Smooth muscle cell (in vitro differentiated cells): ENCODE results near the gene ZNF423. TPM values are rescaled to one million over a fixed set of nuclear protein-coding genes. Genes with fewer than 3 reads are reported as not detected.

ENCODE experiments used
- DNase-seq: peaks from one replicate; lab custom pipeline; 2025; ENCODE audit not compliant: unreplicated experiment; lab: John Stamatoyannopoulos, UW
- H2AFZ ChIP-seq: fragments of 200-600 bp; sonication (generic); 2 replicates; pipeline ENCODE4 v1.6.0; 2016; ENCODE audit warnings: antibody characterized with exemption, low read depth, mild to moderate bottlenecking
- H3F3A ChIP-seq: fragments of 200-600 bp; sonication (generic); 2 replicates; pipeline ENCODE4 v1.6.0; 2017; ENCODE audit warnings: antibody characterized with exemption, low read depth
- H3K27ac ChIP-seq: fragments of 200-600 bp; sonication (generic); 2 replicates; pipeline ENCODE4 v1.5.1; 2016; ENCODE audit warnings: low read depth, mild to moderate bottlenecking
- H3K27me3 ChIP-seq: fragments of 200-600 bp; sonication (generic); 2 replicates; pipeline ENCODE4 v1.6.1; 2016; ENCODE audit warnings: low read depth, mild to moderate bottlenecking
- H3K36me3 ChIP-seq: fragments of 200-600 bp; sonication (generic); 2 replicates; pipeline ENCODE4 v1.5.1; 2016; ENCODE audit warnings: low read depth
- H3K4me1 ChIP-seq: fragments of 200-600 bp; sonication (generic); 2 replicates; pipeline ENCODE4 v1.5.1; 2016; ENCODE audit warnings: low read depth
- H3K4me2 ChIP-seq: fragments of 200-600 bp; sonication (generic); 2 replicates; pipeline ENCODE4 v1.6.0; 2016; ENCODE audit warnings: mild to moderate bottlenecking
- H3K4me3 ChIP-seq: fragments of 200-600 bp; sonication (generic); 2 replicates; pipeline ENCODE4 v1.5.1; 2016; ENCODE audit warnings: mild to moderate bottlenecking
- H3K79me2 ChIP-seq: fragments of 200-600 bp; sonication (generic); 2 replicates; pipeline ENCODE4 v1.6.0; 2016; ENCODE audit warnings: low read depth, mild to moderate bottlenecking
- H3K9ac ChIP-seq: fragments of 200-600 bp; sonication (generic); 2 replicates; pipeline ENCODE4 v1.6.0; 2016; ENCODE audit warnings: low read depth
- H3K9me3 ChIP-seq: fragments of 200-600 bp; sonication (generic); replicated peaks from 2 replicates; pipeline ENCODE4 v1.5.1; 2016; ENCODE audit warnings: low read depth
- H4K20me1 ChIP-seq: fragments of 200-600 bp; sonication (generic); 2 replicates; pipeline ENCODE4 v1.6.0; 2016; ENCODE audit warnings: low read depth
- WGBS: methylation state at CpG from one replicate; pipeline ENCODE4 v1.1.7; 2016; ENCODE audit warnings: low lambda C conversion rate; 5-methylcytosine and 5-hydroxymethylcytosine counted together
- polyA plus RNA-seq: library from polyadenylated mRNA; unstranded; fragments of >200 nt; fragmentation: Nextera tagmentation; extraction: Ambion mirVana; gene quantifications from 2 replicates; pipeline ENCODE4 v1.2.1, GENCODE V29; 2016
- total RNA-seq: library from RNA; depleted of rRNA; stranded (reverse); fragments of >200 nt; gene quantifications from 2 replicates; pipeline ENCODE4 v1.2.3, GENCODE V29; 2014
- TF ChIP-seq, protein P1 (sequence below): fragments of 200-600 bp; sonication (generic); IDR thresholded peaks from 2 replicates; pipeline ENCODE4 v1.5.1; 2017; ENCODE audit warnings: borderline replicate concordance, mild to moderate bottlenecking, antibody characterized with exemption; ENCODE audit not compliant: insufficient read depth, poor library complexity, severe bottlenecking

ZNF423 gene
- total and polyA plus RNA-seq, 2 experiments from 2014 or later: 6.9 to 7.0 TPM

GRCh38 chr16:49837688-49838410 is 18.1 kb downstream of the ZNF423 start:
- WGBS: 58% methylated on average over 17 of the region's 17 CpGs
- Histone ChIP-seq H3K27ac (peak overlapping the region; percentile 53), H3K36me3 (no peaks in the 10 kb centered on the region), H3K9ac (peak overlapping the region; percentile 59), H3F3A (peaks cover 6% of the 10 kb centered on the region), H3K4me1 (peaks cover 49% of the 10 kb centered on the region), H2AFZ (peak overlapping the region; percentile 79), H3K4me3 (peak overlapping the region; percentile 50), H3K27me3 (no peaks in the 10 kb centered on the region), H3K4me2 (peak overlapping the region; percentile 86), H3K79me2 (peaks cover 7% of the 10 kb centered on the region), H3K9me3 (no peaks in the 10 kb centered on the region), H4K20me1 (no peaks in the 10 kb centered on the region)
- TF ChIP-seq, protein P1, sequence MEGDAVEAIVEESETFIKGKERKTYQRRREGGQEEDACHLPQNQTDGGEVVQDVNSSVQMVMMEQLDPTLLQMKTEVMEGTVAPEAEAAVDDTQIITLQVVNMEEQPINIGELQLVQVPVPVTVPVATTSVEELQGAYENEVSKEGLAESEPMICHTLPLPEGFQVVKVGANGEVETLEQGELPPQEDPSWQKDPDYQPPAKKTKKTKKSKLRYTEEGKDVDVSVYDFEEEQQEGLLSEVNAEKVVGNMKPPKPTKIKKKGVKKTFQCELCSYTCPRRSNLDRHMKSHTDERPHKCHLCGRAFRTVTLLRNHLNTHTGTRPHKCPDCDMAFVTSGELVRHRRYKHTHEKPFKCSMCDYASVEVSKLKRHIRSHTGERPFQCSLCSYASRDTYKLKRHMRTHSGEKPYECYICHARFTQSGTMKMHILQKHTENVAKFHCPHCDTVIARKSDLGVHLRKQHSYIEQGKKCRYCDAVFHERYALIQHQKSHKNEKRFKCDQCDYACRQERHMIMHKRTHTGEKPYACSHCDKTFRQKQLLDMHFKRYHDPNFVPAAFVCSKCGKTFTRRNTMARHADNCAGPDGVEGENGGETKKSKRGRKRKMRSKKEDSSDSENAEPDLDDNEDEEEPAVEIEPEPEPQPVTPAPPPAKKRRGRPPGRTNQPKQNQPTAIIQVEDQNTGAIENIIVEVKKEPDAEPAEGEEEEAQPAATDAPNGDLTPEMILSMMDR: no peak
- no peak for DNase-seq

- DNase-seq: no peak
- Histone ChIP-seq H3K4me1 (peaks cover 49% of the 10 kb centered on the region), H3K27ac (peak overlapping the region; percentile 53), H3K36me3 (no peaks in the 10 kb centered on the region), H3K79me2 (peaks cover 3% of the 10 kb centered on the region), H3K9ac (no peak overlapping the region), H2AFZ (no peak overlapping the region), H4K20me1 (no peaks in the 10 kb centered on the region), H3K27me3 (no peaks in the 10 kb centered on the region), H3K4me3 (no peak overlapping the region), H3K9me3 (no peaks in the 10 kb centered on the region), H3F3A (peaks cover 6% of the 10 kb centered on the region), H3K4me2 (no peak overlapping the region)
- TF ChIP-seq, protein P1: no peak
- WGBS: 90% methylated on average over 5 of the region's 5 CpGs
Measured at GRCh38 chr16:49836668-49837067, 19.2 kb downstream of the ZNF423 start.

DNA sequence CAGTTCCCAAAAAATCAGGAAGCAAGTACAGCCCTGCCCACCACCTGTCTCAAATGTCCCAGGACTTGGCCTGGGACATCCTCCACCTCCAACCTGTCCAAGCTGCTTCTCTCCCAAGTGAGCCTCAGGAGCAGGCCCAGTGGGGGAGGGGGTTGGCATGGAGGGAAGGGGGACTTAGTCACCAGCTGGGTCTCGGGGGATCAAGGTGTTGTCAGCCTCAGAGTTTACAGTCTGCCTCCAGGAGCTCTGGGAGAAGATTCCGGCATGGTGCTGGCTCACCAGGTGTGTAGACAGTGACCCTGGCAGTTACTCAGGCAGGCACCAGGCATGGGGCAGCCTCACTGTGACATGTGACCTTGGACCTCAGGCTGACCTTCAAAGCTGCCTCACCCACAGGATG is 19.7 kb downstream of the ZNF423 start:
- no peaks in the 10 kb centered on the region for H3K36me3 ChIP-seq
- no peak overlapping the region for H2AFZ ChIP-seq
- H3K9ac ChIP-seq: no peak overlapping the region
- peaks cover 3% of the 10 kb centered on the region for H3K79me2 ChIP-seq
- WGBS: 74% methylated on average over 2 of the region's 2 CpGs
- TF ChIP-seq, protein P1: no peak
- H3K4me3 ChIP-seq: no peak overlapping the region
- peak overlapping the region; percentile 53 for H3K27ac ChIP-seq
- peaks cover 49% of the 10 kb centered on the region for H3K4me1 ChIP-seq
- no peak for DNase-seq
- peaks cover 6% of the 10 kb centered on the region for H3F3A ChIP-seq
- no peak overlapping the region for H3K4me2 ChIP-seq
- H3K27me3 ChIP-seq: no peaks in the 10 kb centered on the region
- no peaks in the 10 kb centered on the region for H3K9me3 ChIP-seq
- no peaks in the 10 kb centered on the region for H4K20me1 ChIP-seq
